ENCODE results near the gene LRRC15.

Gene LRRC15

GRCh38 chr3:194369522-194370279 lies at the start of gene LRRC15:
Gene LRRC15 (minus strand): TSS chr3:194369743. CDS start chr3:194361043, 8,700 bp downstream.
- DNase-seq = no peak

GRCh38 chr3:194418671-194419070 lies 49.1 kb upstream of the LRRC15 start:
- DNase-seq = no peak

DNA sequence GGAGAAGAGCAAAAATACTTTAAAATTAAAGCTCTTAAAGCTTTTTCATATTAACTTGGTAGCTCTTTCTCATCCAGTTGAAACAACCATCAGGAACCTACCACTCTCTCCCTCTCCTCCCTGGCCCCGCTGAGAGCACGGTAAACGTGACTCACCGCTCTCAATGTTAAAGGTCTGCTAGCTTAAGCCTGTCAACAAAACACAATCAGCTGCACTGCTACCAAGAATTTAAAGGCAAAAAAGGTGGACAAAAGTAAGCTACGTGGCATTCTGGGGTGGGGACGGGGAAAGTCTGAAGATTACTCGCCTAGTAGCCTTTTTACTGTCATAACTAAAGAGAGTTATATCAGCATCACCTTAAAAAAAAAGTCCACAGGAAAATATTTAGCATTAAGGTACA lies 37.9 kb upstream of the LRRC15 start:
- DNase-seq = no peak

DNA sequence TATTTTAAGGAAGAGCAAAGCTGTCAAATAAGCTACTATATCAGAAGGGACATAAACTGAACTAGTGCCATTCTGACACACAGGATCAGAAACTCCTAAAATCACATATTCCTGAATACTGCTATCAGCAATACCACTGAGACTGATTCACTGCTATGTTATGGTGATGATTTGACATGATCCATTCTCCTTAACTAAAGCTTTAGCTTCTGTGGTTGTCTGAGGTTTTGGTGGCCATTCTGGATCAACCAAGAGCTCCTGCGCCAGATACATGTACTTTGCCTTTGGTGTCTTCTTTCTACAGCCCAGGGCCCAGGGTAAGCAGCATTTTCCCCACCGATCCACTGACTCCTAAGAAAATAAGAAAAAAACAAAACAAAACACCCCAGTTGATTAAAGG lies 36.2 kb upstream of the LRRC15 start:
- no peak for DNase-seq

DNA sequence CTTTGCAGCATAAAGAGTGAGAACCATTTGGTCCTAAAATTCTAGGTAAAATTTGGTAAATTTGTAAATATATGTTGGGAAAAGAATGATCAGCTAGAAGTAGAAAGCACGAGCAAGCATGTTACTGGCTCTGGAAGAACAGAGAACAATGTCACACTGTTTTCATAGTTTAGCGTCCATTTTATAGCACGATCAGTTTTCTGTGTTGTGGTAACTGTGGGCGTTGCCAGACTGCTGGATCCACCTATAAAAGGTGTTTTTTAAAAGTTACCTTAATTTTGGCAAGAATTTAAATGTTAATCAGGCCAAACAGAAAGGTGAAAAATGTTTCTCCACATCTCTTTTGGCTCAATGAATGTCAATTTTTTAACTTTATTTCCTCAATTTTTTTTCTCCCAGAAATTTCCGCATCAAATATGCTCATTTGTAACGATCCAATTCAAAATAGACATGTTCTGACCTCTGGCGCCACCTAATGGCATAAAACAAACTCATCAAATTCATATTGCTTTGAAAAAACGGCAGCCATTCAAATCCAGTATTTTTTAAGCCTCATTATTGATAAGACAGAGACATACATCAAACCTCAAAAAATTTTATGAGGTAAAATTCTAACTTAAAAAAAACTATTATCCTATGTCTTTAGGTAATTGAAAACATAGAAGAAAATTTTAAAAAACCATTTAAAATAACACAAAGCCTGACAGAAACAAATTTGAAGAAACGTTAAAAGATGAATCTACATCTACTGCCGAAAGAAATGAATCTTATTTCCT lies 35.0 kb upstream of the LRRC15 start:
- DNase-seq = no peak

GRCh38 chr3:194401868-194402329 lies 32.4 kb upstream of the LRRC15 start:
- no peak for DNase-seq

DNA sequence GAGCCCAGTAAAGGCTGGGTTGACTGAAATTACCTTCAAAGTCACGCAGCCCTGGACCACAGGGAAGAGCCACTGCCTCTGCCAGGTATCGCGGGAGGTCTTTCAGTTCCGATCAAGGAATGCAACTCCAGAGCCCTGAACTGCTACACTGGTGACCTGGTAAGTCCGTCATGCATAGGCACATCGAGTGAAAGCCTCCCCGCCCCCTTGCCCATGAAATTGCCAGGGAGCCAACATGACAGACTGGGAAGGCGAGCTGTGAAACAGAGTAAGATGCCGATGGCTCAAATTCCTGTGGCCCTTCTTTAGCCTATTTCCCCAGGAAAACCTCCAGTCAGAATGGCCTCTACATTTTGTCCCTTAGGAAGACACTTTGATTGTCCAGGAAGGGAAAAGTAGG lies 31.8 kb upstream of the LRRC15 start:
- no peak for DNase-seq

- no peak for DNase-seq
Measured at GRCh38 chr3:194399874-194400411, 30.4 kb upstream of the LRRC15 start.

- no peak for DNase-seq
Measured at GRCh38 chr3:194399166-194399565, 29.6 kb upstream of the LRRC15 start, which contains the start of gene GP5. Gene GP5 (minus strand): TSS chr3:194399266. CDS start chr3:194398282, 984 bp downstream.

DNA sequence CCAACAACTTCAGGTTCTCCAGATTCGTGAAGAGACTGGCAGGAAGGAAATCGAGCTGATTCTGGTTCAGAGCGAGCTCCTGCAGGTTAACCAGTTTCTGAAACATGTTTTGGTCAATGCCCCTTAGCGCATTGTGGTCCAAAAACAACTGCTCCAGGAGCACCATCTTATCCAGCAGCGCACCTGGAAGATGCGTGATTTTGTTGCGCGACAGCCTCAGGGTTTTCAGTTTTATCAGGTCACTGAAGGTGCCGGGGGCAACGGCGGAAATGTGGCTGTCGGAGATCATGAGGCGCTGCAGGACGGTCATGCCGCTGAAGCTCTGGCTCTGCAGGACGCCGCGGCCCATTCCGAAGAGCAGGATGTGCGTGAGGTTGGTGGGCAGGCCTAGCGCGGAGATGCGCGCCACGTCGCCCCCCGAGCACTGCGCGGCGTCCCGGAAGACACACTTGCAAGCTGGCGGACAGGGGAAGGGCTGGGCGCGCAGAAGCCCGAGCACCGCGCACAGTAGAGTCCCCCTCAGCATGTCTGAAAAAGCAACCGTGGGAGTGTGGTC lies 28.3 kb upstream of the LRRC15 start:
- no peak for DNase-seq

- DNase-seq = peak; percentile 46
Measured at GRCh38 chr3:194396859-194397756, 27.6 kb upstream of the LRRC15 start.

- no peak for DNase-seq
Measured at GRCh38 chr3:194396539-194396858, 27.0 kb upstream of the LRRC15 start.

- peak; percentile 37 for DNase-seq
Measured at GRCh38 chr3:194395778-194396538, 26.4 kb upstream of the LRRC15 start.

- no peak for DNase-seq
Measured at GRCh38 chr3:194395212-194395611, 25.7 kb upstream of the LRRC15 start.

DNA sequence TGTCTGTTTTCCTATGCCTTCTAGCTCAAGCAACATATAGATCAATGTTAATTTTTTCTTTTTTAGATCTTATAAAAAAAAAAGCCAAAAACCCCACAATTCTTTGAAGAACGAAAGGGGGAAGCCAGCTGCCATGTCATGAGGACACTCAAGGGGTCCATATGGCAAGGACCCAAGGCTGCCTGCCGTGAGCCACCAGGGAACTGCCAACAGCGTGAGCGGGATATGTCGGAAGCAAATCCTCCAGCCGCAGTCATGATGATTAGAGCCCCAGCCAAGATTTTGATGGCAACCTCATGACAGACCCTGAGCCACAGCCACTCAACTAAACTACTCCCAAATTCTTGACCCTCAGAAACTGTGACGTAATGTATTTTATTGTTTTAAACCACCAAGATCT lies 23.0 kb upstream of the LRRC15 start:
- no peak for DNase-seq

DNA sequence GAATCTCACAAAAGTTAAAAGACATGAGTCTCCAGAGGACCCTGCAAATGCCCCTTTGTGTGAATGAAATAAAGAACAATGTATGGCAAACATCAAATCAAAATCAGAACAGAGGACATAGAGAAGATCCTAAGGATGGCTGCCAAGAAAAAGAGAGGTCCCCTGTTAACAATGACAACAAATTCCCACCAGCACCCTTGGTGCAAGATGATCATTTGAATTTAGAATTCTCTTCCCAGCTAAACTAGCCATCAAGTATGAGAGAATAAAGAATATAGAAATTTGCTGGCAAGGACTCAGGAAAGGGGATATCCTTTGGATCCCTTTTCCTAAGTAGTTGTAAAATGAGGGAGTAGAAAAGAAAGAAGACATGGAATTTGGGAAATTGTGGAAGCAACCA lies 21.3 kb upstream of the LRRC15 start:
- DNase-seq = no peak

DNA sequence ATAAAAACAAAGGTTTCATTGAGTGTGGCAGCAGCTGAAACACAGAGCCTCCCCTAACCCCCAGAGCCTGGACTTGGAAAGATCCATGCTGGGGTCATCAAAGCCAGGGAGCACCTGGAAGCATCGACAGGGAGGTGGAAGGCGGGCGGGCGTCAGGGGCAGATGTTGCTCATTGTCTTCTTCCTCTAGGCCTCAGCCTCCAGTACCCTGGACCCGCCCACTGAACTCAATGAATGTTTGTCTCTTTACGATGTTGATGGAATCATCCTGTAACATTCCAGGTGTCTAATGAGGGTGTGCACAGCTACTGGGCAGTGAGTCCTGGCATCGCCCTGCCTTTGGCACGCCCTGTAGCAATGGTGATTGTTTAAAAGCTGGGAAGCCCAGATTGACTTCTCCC lies 19.7 kb upstream of the LRRC15 start:
- DNase-seq = no peak

GRCh38 chr3:194387926-194388418 lies 18.4 kb upstream of the LRRC15 start:
- DNase-seq = no peak

GRCh38 chr3:194387276-194387675 lies 17.7 kb upstream of the LRRC15 start:
- no peak for DNase-seq

DNA sequence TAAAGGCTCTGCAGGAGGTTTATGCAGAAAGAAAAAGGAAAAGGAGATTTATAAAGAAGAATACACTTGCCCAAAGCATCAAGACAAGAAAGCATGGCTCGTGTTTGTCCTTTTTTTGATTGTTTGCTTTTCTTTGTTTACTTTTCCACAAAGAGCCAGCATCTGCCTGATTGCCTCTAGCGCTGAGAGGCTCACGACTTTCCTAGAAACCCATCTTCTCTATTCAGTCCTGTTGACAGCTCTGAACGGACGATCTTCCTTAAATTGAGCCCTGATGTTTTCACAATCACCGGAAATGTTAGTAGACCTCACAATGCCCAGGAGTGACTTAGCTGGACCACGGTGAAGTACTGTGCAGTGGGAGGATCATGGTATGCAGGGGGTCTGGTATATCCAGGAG lies 17.1 kb upstream of the LRRC15 start:
- no peak for DNase-seq

DNA sequence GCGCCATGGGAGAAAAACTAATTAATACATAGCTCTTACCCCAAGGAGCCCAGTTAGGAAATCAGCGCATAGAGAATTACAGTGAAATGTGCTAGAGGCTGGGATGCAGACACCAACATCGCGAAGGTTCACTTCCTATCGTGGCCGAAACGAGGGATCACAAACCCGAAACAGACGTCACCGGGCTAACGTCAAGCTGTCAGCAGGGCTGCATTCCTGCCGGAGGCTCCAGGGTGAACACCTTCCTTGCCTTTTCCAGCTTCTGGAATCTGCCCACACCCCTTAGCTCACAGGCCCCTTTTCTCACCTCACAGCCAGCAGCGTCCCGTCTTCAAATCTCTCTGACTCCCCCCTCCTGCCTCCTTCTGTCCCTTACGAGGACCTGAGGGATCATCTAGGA lies 16.5 kb upstream of the LRRC15 start:
- no peak for DNase-seq

GRCh38 chr3:194384569-194385001 lies 15.0 kb upstream of the LRRC15 start:
- no peak for DNase-seq
